Cardiac ventricle fibroblast (primary cell): Measurements from ENCODE around the gene ANKH. TPM values are rescaled to one million over a fixed set of nuclear protein-coding genes. Genes with fewer than 3 reads are reported as not detected.

Source experiments
- total RNA-seq: library from RNA; depleted of rRNA; stranded (reverse); fragments of >200 nt; gene quantifications from 2 replicates; pipeline ENCODE4 v1.2.3, GENCODE V29; 2015

ANKH gene
- total RNA-seq = 29.4 and 31.8 TPM in 2 replicates

DNA sequence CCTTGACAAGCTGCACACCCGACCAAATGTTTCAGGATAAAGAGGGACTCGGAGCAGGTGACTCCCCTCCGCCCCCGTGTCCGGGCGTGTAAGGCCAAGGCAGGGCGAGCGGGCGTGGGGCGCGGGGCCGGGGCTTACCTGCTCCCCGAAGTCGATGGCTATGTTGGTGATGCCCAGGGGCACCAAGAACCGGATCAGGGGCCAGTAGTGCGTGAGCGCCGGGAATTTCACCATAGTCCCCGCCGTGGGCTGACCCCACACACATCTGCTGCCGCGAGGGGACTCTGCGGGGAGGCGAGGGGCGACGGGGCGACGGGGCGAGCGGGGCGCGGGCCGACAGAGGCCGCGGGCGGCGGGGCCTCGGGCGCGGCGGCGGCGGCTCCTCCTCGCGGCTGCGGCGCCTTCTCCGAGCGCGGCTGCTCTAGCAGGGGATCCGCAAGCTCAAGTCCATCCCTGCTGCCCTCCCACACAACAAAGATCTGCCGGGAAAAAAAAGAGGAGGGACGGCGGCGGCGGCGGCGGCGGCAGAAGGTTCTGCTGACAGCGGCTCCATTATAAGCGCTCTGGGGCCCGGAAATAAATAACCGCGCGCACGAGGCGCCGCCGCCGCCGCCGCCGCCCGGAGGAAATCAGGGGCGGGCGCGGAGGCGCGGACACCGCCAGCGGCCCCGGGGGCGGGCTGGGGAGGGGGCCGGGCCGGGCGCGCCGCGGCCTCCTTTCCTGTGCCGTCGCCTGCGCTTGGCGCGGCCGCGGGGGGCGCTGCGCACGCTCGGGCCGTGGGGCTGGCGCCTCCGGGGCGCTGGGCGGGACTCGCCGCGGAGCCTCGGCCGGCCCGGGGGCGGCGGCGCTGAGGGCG lies at the start of gene ANKH:
Gene ANKH, minus strand, starts transcription at position 565 of the 856 bp plus-strand sequence. Its CDS starts 331 bp downstream, at position 234.

DNA sequence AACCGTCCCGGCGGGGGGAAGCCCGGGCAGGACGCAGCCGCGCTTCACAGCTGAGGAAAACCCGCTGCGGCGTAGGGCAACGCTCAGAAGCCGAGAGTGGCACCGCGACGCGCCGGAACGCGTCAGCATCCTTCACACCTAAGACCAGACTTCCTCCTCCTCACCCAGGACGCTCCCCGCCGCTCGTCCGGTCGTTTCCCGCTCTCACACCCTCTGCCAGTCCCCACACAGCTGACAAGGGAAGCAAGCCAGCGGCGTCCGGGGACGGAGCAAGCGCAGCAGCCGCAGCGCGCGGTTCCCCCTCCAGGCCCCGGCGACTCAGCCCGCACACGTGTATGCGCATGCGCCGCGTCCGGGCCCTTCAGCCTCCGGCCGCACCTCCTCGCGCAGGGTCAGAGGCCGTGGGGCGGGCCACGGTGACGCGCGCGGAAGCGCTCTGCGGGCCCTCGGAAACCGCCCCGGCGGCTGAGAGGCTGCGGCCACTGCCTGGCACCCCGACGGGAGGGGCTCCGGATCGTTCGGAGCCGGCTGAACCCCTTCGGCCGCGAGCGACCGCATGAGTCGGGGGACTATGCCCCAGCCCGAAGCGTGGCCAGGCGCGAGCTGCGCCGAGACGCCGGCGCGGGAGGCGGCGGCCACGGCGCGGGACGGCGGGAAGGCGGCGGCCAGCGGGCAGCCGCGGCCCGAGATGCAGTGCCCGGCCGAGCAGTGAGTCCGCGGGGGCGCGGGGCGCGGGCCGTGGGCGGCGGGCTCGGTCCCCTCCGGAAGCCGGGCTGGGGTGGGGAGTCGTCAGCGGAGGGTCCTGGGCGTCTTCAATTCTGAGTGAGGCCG lies 207.1 kb downstream of the ANKH start, which contains the start of gene OTULIN:
Gene OTULIN, plus strand, starts transcription at position 449 of the 831 bp plus-strand sequence. Its CDS starts 108 bp downstream, at position 557.

Other genes starting within 250 kb of the ANKH start
- gene OTULIN, start 207.1 kb downstream of the ANKH start, total RNA-seq = 21.1 and 30.9 TPM in 2 replicates